NCI-H345 (cell line): ENCODE measurements around the gene WAPL.

Experiments
- DNase-seq: peaks from one replicate; lab custom pipeline; 2025; lab: John Stamatoyannopoulos, UW

Gene WAPL

DNA sequence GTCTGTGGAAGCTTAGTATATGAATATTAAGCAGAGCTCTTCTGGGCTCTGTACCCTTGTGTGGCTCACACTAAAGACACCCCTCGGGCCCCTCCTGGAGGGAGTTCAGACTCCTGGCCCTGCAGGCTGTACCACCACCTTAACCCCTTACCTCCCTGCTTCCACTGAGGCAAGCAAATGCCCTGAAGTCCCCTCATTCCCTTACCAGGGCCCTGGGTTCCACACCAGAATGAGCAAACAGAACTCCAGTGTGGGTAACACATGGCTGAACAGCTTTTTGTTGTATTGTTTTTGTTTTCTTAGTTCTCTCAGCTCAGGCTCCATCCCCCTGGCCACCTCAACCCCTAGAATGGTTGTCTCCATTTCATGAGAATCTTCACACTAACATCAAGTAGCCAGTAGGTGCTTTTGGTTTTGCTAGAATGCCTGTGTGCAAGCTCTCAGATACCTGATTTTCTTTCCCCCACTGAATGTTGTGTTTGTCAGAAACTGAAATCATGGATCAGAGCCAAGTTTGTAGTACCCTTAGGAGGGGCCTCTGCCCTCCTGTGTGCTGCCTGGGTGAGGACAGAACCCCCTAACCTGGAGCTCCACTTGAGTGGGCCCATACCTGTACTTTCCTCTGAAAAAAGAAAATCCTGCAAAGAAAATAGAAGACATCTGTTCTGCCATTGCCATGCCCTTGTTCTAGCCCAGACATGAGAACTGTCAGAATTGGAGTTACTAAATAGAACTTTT, 2.8 kb upstream of the WAPL start:
- DNase-seq: peak; percentile 60

DNA sequence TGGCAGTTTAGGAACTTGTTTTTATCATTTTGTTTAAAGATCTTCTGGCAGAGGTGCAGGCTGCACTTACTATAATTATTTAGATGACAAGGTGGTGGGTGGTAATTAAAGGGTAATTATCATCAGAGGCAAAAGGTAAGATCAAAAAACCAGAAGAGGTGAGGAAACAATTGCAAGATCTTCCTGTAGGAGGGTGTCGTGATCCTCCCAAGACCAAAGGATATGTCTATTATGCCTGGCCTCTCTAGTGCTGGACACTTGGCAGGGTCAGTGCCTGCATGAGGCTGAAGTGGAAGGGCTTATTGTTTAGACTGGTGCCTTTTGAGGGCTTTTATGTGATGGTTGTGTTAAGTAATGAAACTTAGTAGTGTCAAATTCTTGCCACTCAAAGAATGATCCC, 1.8 kb upstream of the WAPL start:
- no peak for DNase-seq

GRCh38 chr10:86522510-86522855, 891 bp upstream of the WAPL start:
- no peak for DNase-seq

DNA sequence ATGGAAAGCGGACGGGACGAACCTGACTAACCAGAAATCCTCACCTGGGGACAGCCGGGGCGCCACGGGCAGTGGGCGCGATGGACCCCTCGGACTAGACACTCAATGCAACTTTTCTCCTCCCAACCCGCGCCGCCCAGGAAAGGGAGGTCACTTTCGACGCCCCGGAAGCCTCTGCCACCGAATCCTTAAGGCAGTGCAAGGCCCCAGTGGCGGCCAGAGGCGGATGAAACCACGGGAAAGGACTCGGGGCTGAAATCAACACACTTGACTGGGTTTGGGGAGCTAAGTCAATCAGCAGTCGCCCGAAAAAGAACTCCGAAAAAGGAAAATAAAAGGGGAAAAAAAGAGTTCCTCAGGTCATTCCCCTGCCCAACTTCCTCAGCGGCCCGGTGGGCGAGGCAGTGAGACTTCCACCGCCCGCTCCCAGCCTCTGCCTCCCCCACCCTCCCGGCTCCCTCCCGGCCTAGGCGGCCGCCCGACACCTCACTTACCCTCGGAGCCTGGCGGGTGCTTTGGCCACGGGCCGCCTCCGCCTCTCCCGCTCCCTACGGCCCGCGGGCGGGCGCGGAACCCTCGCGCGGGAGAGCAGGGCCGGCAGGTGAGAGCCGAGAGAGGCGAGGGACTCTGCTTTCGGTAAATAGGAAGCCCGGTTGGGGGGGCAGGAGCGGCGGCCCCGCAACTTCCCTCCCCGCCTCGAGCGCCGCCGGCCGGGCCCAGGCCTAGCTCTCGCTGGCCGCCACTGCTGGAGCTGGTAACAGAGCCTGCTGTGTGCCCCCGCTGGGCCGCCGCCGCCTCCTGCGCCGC, 518 bp downstream of the WAPL start:
- peak; percentile 3 for DNase-seq

- no peak for DNase-seq
Observed at GRCh38 chr10:86518781-86519180, 2.8 kb downstream of the WAPL start.

DNA sequence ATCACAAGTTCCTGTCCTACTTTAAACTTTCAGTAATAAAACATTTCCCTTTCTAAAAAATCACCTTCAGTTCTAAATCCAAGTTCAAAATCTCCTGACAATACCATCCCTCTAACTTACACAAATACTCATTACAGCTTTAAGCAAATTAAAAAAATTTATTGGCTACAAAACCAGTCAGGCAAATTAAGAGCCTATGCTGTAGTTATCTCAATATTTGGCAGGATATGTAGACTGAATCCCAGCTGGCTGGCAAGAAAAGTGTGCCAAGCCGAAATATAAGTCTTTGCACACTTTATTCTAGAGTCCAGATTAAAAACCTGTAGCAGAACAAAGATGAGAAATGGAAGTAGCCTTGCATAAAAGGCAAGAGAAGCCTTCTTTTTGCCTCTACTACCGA, 9.5 kb downstream of the WAPL start:
- DNase-seq: no peak

DNA sequence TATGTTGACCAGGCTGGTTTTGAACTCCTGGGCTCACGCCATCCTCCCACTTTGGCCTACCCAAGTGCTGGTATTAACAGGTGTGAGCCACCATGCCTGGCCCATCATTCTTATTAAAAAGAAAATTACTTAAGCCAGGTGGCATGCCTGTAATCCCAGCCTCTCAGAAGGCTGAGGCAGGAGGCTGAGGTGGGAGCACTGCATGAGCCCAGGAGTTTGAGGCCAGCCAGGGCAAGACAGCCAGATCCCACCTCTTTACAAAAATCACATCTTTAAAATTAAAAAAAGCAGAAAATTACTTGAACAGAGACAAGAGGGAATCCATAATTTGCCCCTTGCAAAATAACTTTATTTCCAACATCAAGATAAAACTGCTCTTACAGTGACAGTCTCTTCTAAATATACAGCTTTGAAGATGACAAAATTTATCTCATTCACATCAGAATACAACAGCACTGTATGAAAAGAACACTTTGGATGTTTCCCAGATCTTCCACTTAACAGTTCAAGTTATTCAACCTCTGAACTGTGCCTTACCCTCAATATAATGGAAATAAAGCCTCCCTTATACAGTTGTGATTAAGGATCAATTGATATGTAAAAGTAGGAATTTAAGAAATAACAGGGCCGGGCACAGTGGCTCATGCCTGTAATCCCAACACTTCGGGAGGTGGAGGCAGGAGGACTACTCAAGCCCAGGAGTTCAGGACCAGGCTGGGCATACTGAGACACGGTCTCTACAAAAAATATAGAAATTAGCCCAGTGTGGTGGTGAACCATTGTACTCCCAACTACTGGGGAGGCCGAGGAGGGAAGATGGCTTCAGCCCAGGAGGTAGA, 10.3 kb downstream of the WAPL start:
- DNase-seq: no peak

- DNase-seq: no peak
Observed at GRCh38 chr10:86509145-86509544, 12.4 kb downstream of the WAPL start.

- no peak for DNase-seq
Observed at GRCh38 chr10:86508217-86508616, 13.4 kb downstream of the WAPL start.

DNA sequence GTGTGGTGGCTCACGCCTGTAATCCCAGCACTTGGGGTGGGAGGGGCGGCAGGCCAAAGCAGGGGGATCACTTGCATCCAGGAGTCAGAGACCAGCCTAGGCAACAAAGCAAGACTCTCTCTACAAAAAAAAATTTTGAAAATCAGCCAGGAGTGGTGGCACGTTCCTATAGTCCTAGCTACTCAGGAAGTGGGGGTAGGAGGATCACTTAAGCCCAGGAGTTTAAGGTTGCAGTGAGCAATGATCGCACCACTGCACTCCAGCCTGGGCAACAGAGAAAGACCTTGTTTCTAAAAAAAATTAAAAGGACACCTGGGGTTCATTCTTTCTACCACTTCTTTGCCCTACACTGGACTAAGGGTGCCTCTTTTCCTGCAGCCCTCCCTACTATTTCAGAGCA, 15.1 kb downstream of the WAPL start:
- no peak for DNase-seq

DNA sequence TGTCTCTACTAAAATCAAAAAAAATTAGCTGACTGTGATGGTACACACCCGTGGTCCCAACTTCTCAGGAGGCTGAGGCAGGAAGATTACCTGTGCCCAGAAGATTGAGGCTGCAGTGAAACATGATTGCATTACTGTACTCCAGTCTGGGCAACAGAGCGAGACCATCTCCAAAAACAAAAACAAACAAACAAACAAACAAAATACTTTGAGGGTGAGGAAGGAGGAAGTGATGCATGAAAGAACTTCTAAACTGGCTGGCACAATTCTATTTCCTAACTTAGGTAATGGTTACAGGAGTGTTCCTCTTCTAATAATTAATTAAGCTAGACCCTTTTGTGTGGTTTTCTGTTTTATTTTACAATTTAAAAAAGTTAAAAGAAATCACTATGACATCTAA, 15.5 kb downstream of the WAPL start:
- no peak for DNase-seq

DNA sequence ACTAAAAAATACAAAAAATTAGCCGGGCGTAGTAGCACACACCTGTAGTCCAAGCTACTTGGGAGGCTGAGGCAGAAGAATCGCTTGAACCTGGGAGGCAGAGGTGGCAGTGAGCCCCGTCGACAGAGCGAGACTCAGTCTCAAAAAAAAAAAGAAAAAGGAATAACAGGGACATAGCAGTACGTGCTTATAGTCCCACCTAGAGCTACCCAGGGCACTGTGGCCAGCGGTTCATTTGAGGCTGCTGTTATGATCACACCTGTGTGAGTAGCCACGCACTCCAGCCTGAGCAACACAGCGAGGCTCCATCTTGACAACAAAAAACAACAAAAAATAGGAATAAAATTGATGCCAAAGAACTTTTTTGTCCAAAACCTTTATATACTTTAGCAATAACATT, 17.1 kb downstream of the WAPL start:
- DNase-seq: no peak

- no peak for DNase-seq
Observed at GRCh38 chr10:86500846-86501245, 20.7 kb downstream of the WAPL start.

- no peak for DNase-seq
Observed at GRCh38 chr10:86498598-86498997, 23.0 kb downstream of the WAPL start.

GRCh38 chr10:86497621-86498020, 24.0 kb downstream of the WAPL start:
- no peak for DNase-seq

GRCh38 chr10:86489960-86490612, 31.5 kb downstream of the WAPL start:
- DNase-seq: no peak

DNA sequence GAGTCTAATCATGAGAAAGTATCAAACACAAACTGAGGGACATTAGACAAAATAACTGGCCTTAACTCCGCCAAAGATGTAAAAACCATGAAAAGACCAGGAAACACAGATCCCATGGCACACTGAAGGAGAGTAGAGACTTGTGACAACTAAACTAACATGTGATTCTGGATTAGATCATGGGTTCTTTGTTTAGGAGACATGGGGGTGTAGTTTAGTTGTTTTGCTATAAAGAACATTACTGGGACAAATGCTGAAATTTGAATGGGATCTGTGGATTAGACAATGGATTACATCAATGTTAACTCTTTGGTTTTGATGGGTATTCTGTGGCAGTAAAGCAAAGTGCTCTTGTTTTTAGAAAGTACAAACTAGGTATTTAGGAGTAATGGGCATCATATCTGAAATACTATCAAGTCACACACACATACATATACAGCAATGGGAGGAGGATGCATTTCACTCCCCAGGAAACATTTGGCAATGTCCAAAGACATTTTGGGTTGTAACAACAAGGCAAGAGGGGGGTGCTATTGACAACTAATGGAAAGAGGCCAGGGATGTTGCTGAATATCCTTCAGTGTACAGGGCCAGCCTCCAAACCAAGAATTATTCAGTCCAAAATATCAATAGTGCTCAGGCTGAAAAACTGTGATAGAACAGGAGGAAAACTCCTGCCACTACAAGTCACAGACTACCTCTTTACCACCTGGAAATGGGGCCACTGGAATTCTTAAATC, 32.4 kb downstream of the WAPL start:
- DNase-seq: no peak

DNA sequence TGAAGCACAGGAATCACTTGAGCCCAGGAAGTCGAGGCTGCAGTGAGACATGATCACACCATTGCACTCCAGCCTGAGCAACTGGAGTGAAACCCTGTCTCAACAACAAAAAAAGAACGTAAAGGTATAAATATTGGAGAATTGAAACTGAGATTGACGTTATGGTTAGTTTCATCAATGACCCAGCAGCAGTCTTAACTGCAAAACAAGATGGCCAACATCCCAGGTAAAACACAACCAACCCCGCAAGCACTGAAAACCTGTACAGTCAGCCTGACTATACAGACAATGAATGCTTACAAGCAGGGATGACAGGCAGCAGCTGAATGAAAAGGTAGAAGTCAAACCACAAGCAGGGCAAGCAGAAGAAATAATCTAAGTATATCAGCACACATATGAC, 34.7 kb downstream of the WAPL start:
- DNase-seq: no peak

- no peak for DNase-seq
Observed at GRCh38 chr10:86483664-86484063, 37.9 kb downstream of the WAPL start.

DNA sequence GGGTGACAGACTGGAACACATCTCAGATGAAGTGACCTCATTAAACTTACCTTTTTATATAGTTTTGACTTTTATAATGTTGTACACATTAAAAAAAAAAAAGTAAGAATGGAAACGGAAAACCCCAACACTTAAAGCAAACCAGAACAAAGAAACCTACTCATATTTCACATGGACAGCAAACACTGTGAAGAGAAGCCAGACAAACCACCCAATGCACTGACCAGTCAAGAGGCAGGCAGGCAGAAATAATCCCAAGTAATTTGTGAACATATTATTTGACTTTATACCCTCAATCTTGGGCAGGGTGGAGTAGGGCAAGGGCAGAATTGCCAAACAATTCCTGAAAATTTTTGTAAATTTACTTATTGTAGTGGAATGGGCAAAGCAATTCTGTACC, 39.8 kb downstream of the WAPL start:
- DNase-seq: no peak

- DNase-seq: no peak
Observed at GRCh38 chr10:86480571-86480970, 41.0 kb downstream of the WAPL start.

GRCh38 chr10:86472061-86472460, 49.5 kb downstream of the WAPL start:
- no peak for DNase-seq
